Measurements from ENCODE around the gene CYP2W1.
"Not testable (repeated sequence)": the region's sequence is repeated elsewhere in the genome, so short reads cannot be mapped to it uniquely, and the experiment has no call there.

Gene CYP2W1

DNA sequence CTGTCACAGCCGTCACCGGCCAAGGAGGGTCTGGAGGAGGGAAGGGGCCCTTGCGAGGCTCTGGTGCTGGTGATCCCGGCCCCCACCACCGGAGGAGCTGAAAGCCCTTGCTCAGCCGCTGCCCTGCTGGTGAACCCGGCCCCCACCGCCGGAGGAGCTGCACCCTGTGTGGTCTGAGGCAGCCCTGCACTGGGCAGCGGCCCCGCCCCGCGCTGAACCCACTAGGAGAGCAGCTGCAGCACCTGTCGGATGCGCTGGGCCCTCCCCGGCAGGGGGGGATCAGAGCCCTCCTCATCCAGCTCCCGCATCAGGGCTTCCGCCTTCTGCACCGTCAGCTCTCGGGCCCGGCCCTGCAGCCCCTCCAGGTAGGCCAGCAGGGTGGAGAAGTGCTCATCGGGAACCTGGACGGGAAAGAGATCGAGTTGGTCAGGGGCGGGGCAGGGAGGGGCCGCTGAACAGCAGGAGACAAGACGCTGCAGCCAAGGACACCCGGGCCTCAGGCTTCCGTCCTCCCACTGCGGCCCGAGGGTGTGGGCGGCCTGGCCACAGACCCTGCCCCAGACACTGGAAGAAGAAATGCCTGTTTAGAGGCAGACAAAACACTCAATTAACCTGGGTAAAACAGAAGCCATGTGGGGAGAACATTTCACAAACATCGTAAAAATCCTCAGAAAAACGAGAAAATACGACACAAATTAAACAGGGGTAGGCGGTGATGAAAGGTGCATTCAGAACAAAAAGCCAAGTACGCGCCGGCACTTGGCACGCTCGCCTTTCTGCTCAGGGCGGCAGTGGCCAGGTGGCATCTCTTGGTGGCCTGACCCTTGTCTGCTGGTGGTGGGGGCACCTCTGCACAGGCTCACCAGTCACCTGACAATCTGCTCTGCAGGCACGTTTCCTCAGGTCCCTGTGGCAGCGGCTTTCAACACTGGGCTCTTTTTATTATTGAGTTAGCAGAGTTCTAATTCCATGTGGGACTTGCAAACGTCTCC, 14.7 kb downstream of the CYP2W1 start:
- no peak for DNase-seq

DNA sequence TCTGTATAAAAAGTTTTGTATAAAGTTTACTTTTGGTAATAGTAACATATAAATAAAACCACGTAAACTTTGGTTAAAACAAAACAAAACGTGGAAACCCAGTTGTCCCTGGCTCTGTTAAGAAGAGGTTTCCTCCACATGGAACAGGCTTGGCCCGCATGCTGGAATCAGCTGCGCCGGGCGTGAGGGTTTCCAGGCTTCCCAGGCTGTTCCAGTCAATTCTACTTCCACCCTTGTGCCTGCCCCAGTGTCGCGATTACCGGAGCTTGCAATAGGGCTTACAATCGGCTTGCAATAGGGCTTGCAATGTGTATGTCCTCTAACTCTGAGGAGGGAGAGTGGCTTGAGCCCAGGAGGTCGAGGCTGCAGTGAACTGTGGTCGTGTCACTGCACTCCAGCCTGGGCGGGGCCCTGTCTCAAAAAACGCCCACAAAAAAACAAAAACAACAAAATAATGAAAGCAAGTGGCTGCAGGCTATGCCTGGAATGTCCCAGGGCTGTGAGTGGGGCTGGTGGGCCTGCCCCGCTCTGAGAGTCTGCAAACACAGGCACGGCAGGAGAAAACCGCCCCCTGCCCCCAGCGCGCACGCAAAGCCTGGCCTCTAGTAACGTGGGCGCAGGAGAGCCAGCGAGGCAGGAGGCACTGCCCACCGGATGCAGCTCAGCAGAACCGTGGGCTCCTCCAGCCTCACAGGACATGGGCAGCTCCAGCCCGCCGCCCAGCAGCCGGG, 16.3 kb downstream of the CYP2W1 start:
- no peak for DNase-seq

DNA sequence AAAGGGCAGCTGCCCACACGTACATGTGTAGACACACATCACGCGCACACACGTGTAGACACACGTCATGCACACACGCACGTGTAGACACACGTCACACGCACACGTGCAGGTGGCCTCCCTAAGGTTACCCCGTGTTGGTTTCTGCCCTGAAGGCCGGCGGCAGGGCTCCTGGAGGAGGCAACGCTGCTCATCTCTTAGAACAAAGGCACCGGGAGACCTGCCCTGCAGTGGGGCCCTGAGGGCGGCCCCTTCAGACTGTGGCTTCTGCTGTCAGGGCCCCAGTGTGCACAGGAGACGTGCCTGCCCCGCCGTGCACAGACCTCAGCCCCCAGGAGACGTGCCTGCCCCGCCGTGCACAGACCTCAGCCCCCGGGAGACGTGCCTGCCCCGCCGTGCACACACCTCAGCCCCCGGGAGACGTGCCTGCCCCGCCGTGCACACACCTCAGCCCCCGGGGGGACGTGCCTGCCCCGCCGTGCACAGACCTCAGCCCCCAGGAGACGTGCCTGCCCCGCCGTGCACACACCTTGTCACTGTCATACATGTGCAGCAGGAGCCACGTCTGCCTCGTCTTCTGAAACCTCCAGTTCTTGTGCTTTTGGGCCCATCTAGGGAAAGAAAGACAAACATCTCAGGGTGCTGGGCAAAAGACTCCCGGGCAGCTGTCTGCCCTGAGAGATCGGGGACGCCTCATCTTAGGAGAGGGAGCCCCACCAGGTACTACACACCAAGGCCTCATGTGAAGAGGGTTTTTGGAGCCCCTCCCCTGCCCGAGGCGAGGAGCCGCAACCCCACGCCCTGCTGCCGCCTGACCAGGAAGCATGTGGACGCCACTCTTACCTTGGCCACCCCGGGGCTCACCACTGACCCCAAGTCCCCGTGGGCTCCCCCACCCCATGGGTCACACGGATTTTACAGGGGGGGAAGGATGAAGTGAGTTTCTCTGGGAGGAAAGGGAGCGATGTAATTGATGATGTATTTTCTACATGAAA, 17.3 kb downstream of the CYP2W1 start:
- no peak for DNase-seq

DNA sequence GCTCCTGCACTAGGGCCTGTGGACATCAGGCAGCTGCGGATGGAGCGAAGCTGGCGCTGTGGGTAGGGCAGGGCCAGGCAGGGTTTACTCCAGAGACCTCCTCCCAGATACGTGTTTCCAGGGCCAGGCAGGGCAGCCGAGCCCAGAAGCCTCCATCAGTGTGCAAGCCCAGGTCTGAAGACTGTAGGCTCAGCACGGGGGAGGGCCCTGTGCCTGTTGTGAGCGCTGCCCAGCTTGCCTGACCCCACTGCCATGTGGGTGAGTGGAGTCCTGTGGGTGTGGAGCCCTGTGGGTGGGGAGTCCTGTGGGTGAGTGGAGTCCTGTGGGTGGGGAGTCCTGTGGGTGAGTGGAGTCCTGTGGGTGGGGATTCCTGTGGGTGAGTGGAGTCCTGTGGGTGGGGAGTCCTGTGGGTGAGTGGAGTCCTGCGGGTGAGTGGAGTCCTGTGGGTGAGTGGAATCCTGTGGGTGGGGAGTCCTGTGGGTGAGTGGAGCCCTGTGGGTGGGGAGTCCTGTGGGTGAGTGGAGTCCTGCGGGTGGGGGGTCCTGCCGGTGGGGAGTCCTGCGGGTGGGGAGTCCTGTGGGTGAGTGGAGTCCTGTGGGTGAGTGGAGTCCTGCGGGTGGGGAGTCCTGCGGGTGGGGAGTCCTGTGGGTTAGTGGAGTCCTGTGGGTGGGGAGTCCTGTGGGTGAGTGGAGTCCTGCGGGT, 18.2 kb downstream of the CYP2W1 start:
- DNase-seq: not testable (repeated sequence)

DNA sequence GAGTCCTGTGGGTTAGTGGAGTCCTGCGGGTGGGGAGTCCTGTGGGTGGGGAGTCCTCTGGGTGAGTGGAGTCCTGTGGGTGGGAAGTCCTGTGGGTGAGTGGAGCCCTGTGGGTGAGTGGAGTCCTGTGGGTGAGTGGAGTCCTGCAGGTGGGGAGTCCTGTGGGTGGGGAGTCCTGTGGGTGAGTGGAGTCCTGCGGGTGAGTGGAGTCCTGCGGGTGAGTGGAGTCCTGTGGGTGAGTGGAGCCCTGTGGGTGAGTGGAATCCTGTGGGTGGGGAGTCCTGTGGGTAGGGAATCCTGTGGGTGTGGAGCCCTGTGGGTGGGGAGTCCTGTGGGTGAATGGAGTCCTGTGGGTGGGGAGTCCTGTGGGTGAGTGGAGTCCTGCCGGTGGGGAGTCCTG, 19.0 kb downstream of the CYP2W1 start:
- DNase-seq: not testable (repeated sequence)

DNA sequence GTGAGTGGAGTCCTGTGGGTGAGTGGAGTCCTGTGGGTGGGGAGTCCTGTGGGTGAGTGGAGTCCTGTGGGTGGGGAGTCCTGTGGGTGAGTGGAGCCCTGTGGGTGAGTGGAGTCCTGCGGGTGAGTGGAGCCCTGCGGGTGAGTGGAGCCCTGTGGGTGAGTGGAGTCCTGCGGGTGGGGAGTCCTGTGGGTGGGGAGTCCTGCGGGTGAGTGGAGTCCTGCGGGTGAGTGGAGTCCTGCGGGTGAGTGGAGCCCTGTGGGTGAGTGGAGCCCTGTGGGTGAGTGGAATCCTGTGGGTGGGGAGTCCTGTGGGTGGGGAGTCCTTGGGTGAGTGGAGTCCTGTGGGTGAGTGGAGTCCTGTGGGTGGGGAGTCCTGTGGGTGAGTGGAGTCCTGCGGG, 19.5 kb downstream of the CYP2W1 start:
- not testable (repeated sequence) for DNase-seq

DNA sequence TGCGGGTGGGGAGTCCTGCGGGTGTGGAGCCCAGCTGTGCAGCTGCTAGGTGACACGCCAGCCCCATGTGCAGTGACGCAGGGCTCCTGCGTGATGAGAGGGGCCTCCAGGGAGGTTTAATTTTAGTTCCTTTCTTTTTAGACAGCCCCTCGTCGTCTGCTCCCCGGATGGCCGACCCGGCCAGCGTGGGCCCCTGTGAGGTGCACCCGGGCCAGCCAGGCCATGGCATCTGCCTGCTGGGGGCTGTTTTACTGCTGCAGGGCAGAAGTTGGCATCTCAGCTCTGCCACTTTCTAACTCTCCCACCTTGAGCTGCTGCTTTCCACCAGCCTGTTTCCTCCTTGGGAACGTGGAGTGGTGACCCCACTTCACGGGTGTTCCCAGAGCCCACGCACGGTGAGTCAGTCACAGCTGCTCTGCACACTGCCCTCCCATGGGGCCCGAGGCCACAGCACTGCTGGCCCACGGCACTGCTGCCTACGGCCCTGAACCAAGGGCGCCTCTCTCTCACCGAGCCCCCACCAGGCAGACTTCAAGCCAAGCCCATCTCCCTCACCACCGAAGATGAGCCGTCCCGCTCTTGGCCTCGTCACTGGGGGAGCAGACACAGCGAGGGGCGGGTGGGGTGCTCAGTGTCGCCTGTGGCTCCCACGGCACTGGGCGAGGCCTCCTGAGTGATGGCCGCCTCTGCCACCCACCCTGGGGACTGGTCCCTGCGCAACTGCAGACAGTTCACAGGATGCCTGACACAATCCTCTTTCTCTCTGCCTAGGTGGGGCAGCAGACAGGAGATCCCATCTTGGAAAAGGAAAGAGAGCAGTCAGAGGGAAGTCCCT, 21.3 kb downstream of the CYP2W1 start:
- no peak for DNase-seq

DNA sequence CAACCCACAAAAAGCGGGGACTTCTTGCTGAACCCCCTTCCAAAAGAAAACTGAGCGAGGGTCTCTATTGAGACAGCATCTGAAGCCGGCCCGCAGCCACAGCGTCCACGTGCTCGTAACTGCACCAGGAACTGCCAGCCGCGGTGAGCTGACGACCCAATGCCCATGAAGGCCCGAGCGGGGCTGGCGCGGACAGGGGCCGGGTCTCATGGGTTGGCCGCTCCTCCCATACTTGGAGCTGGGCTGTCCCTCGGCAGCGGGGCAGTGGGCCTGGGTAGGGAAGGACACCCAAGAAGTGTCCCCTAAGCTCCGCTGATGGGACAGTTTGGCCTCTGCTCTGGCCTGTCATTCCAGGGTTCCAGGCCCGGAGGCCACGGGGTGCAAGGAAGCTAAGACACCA, 22.3 kb downstream of the CYP2W1 start:
- DNase-seq: no peak

DNA sequence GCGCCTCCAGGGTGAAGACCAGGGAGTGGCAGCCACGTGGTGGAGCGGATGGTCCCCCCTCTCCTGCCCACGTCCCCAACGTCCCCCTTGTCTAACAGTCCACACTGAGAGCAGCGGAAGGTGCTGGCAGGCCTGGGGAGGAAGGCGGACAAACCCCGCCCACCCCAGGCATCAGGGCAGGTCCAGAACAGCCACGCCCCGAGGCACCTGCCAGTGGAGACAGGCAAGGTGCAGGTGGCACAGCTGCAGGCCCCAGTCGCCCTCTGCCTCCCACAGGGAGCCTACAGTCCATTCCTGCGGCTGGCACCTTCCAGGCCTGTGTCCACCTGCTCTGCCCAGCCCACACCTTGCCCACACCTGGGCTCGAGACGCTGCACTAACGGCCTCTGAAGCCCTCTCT, 24.9 kb downstream of the CYP2W1 start:
- no peak for DNase-seq

DNA sequence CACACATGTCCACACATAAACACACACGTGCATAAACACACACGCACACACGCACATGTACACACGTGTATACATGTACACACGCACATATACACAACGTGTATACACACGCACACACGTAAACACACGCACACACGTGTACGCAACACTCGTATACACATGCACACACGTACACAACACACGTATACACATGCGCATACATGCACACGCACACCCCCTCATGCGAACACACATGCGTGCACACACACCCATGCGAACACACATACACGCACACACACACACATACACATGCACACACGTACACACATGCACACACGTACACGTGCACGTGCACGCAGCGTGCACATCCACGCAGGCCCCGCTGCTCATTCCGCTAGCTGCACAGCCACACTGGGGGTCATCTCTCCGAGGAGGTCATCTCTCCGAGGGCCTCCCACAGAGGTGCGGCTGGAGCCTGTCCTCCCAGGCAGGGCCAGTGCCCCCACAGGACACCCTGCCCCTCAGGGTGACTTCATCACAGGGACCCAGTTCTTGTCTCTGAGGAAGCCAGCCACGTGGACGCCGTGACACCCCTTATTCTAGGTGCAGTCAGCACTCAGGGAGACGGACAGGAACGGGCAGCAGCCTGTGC, 25.9 kb downstream of the CYP2W1 start:
- no peak for DNase-seq

DNA sequence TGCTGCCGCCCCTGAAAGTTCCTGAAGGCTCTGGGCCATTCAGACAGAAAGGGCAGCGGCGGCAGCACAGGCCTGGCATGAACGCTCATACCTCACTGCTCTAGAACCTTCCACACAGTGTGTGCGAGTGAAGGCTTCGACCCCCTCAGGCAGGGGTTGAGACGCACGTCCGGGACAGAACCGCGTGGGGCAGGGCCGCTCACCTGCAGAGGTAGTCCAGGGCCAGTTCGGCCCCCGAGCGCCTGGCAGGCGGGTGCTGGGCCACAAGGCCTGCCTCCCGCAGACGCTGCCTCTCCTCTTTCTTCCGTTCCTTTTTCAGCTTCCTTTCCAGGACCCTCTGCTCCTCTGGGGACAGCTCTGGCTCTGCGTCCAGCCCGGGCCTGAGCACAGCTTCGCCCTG, 26.8 kb downstream of the CYP2W1 start:
- no peak for DNase-seq

DNA sequence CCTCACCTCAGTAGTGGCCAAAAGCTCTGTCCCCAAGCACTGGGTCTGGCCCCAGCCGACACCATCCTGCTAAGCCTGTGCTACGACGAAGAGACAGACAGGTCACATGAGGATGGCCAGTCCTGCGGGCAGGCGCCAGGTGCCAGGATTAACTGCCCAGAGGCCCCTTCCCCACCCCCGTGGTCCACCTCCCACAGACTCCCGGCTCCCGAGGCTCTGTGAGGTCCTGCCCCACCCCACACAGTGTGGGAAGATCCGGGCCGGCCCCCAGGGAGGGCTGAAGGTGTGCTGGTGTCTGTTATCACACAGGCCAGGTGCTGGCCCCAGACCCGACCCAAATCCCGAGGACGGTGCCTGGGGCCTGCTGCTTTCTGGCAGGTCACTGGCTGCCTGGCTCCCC, 27.2 kb downstream of the CYP2W1 start:
- no peak for DNase-seq

DNA sequence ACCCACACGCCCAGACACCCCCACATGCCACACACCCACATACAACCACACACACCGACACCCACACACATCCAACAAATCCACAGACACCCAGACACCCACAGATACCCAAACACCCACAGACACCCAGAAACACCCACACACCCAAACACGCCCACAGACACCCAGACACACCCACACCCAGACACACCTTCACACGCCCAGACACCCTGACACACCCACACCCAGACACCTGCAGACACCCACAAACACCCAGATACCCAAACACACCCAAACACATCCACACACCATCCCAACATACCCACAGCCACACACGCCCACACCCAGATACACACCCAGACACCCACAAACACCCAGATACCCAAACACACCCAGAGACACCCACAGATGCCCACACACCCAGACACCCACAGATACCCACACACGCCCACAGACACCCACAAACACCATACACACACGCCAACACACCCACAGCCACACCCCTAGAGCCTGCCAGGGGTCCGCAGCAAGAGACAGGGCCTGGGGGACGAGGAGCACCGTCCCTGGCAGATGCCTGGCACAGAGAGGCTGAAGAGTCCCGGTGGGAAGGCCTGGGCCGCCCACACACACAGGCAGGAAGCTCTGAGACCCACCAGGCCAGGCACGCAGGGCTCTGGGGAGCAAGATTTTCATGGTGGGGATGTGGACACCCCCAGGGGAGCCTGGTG, 28.5 kb downstream of the CYP2W1 start:
- peak; percentile 62 for DNase-seq

DNA sequence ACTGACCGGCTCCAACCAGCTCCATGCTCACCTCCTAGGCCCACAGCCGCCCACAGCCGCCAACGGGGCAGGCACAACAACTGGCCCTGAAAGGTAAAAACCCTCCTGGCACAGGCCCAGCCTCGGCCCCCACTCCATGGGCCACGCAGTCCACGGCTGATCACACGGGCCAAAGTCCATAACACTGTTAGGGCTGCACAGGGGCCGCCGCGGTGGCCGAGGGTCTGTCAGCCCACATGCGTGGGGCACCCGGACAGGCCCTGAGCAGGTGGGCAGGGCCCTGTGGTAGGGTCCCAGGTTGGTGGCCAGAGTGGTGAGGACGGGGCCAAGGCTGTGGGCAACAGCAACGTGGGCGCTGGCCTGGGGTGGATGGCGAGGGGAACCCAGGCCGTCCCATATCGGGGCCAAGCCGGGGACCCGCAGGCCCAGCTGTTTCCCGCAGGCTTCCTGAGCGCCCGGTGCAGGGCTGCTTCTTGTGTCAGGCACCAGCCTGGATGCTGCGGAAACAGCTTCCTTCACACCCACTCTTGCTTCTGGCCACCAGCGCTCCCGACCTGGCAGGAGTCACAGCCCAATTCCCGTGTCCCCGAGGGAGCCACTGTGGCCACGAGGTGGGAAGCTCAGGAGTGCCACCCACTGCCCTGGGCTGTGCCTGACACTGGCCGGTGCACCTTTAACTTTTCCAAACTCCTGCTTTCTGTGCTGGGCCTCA, 29.2 kb downstream of the CYP2W1 start:
- no peak for DNase-seq

DNA sequence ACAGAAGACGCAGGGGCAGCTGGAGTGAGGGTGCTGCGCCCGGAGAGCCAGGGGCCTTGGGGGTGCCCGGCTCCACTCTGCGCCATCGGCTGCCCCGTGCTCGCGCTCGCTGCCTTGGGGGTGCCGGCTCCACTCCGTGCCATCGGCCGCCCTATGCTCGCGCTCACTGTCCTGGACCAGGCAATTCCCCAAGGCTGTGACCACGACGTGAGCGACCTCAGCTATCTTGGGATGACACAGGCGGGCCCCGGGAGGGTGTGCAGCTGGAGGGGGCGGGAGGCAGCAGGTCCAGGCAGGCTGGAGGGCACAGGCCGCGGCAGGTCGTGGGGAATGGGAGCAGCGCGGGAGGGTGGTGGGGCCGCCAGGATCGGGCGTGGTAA, 29.7 kb downstream of the CYP2W1 start:
- no peak for DNase-seq

DNA sequence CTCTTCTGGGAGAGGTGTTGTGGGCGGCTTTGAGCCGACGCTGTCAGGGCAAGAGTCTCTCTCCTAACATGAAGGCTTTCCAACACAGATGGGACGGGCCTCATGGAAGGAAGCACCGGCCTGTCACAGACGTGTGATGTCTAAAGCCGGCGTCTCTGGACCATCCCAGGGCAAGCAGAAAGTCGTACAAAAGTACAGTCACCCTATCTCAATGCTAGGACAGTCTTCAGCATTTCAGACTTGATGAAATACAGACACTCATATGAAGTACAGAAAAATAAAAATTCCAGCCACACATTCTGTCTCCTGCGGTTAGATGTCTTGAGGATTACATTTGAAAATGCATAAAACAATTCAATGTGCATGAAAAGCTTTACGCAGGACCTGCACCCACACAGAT, 30.6 kb downstream of the CYP2W1 start:
- no peak for DNase-seq

DNA sequence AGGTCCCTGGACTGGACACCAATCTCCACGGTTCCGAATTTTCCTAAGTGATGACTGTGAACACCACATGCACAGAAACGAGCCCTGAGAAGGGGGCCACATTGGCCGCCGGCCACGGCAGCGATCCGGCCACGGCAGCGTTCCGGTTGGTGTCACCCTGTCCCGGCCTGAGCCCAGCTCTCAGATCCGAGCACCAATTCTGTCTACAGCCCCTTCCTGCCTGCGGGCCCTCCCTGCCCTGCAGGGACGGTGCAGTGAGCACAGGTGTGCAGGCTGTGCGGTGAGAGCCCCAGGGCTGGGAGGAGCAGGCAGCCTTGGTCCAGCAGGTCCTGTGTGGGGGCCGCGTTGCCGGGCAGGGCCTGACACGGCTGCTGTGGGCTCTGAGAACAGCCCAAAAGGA, 31.7 kb downstream of the CYP2W1 start:
- no peak for DNase-seq

DNA sequence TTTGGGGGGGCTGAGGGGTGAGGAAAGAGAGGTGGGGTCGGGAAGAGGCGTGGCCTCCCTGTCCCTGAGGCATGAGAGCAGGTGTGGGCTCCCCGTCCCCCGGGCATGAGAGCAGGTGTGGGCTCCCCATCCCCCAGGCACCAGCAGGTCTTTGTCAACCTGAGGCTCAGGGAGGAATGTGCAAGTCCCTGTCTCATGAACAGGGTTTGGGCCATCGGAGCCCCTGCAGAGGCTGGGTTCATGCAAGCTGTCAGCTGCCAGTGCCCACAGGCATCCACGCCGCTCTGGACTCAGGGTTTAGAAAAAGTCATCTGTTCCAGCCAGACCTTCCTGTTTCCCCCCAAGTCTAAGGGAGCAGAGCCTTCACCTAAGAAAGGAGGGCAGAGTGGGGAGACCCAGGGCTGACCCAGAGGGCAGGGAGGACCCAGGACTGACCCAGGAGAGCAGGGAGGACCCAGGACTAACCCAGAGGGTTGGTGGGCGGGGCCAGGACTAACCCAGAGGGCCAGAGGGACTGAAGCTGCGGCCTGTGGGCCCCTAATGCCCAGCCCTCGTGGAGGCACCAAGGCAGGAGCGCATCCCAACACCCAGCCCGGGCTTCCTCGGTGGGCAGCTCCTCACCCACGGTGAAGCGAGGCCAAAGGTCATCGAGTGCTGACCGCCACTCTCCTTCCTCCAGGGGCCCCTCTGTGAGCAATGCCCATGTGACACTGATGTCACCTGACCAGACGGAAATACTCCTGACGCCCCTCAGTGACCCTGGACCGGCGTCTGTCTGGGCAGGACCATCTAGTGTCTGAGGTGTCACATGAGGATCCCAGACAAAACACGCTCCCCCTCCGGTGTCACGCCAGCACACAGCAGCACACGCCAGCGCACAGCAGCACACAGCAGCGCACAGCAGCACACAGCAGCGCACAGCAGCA, 32.5 kb downstream of the CYP2W1 start:
- DNase-seq: no peak

Data from CD4-positive, alpha-beta T cell treated with Interleukin-12 subunit alpha and Interleukin-12 subunit beta, for 1 hour (primary cell).